K562 (cell line): ENCODE data around the gene C4orf17. TPM values are rescaled to one million over a fixed set of nuclear protein-coding genes. Genes with fewer than 3 reads are reported as not detected.

ENCODE experiments used
- SMAD2 ChIP-seq: fragments of 150-350 bp; IDR thresholded peaks from 2 replicates; pipeline ENCODE4 v1.6.1; 2014; ENCODE audit warnings: low read depth, mild to moderate bottlenecking, low read length
- polyA plus RNA-seq, 8 experiments: library from polyadenylated mRNA; depleted of rRNA in 4 of 8; stranded (reverse) in 5 of 8; unstranded in 3 of 8; fragments of >200 nt; fragmentation: Nextera tagmentation in 2 of 8; fragmentation: Illumina TruSeq in 1 of 8; extraction: Ambion mirVana in 2 of 8; extraction: Trizol in 1 of 8; gene quantifications; 2 replicates each; pipeline versions ENCODE4 v1.2.1 to v1.2.3, GENCODE V29; 2011 to 2014; ENCODE audit warnings: inconsistent platforms in 1 of 8, missing spikeins in 1 of 8
- total RNA-seq, 7 experiments: library from RNA; depleted of rRNA in 6 of 7; stranded (reverse); fragments of >200 nt in 6 of 7; fragmentation: Illumina TruSeq in 2 of 7; extraction: Trizol in 2 of 7; gene quantifications; 2 replicates each; pipeline versions ENCODE4 v1.2.1 to v1.2.3, GENCODE V29; 2011 to 2021; ENCODE audit warnings: low replicate concordance in 1 of 7
- TF ChIP-seq, protein P1 (sequence below): sonication (generic); formaldehyde crosslinking; IDR thresholded peaks from 2 replicates; pipeline ENCODE4 v1.9.0; 2022; ENCODE audit warnings: mild to moderate bottlenecking, missing genetic modification reagents
- TF ChIP-seq, protein P2 (sequence below): fragments of 250-450 bp; sonication (Bioruptor Pico); IDR thresholded peaks from 2 replicates; pipeline ENCODE4 v1.8.0; 2021; ENCODE audit warnings: mild to moderate bottlenecking, moderate library complexity

The C4orf17 gene
- total and polyA plus RNA-seq, 9 of the 15 experiments (the other 6 are each of a cell fraction or from before 2014, with no cell fraction given), result not detected

DNA sequence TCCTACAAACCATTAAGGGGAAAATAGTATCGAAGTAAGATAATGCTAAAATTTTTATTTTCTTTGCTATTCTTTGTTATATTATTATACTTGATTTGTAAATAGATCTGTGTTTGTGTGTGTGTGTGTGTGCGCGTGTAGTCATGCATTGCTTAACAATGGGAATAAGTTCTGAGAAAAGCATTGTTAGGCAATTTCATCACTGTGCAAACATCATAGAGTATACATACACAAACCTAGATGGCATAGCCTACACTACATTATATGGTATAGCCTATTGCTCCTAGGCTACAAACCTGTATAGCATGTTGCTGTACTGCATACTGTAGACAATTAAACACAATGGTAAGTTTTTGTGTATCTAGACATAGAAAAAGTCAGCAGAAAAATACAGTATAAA lies 80.9 kb downstream of the C4orf17 start (continued):
- TF ChIP-seq, protein P1, sequence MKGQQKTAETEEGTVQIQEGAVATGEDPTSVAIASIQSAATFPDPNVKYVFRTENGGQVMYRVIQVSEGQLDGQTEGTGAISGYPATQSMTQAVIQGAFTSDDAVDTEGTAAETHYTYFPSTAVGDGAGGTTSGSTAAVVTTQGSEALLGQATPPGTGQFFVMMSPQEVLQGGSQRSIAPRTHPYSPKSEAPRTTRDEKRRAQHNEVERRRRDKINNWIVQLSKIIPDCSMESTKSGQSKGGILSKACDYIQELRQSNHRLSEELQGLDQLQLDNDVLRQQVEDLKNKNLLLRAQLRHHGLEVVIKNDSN (CRISPR knock-in tag), result no peak
- TF ChIP-seq, protein P2, sequence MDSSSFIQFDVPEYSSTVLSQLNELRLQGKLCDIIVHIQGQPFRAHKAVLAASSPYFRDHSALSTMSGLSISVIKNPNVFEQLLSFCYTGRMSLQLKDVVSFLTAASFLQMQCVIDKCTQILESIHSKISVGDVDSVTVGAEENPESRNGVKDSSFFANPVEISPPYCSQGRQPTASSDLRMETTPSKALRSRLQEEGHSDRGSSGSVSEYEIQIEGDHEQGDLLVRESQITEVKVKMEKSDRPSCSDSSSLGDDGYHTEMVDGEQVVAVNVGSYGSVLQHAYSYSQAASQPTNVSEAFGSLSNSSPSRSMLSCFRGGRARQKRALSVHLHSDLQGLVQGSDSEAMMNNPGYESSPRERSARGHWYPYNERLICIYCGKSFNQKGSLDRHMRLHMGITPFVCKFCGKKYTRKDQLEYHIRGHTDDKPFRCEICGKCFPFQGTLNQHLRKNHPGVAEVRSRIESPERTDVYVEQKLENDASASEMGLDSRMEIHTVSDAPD (CRISPR knock-in tag), result no peak
- TF ChIP-seq SMAD2, result no peak

Other genes starting within 250 kb of the C4orf17 start
- not detected in 2 replicates for gene ADH1A, start 220.0 kb upstream of the C4orf17 start, total RNA-seq (2014; rRNA removed)
- gene ADH1A, start 220.0 kb upstream of the C4orf17 start, total RNA-seq (2014; rRNA removed; fragmentation: Illumina TruSeq; extraction: Trizol), result not detected in 2 replicates
- gene ADH1A, start 220.0 kb upstream of the C4orf17 start, total RNA-seq (2015; rRNA removed; fragmentation: Illumina TruSeq; extraction: Trizol), result not detected in 2 replicates
- not detected in 2 replicates for gene ADH1A, start 220.0 kb upstream of the C4orf17 start, total RNA-seq (2021)
- not detected in 2 replicates for gene ADH1A, start 220.0 kb upstream of the C4orf17 start, polyA plus RNA-seq (2011; rRNA removed)
- gene ADH1A, start 220.0 kb upstream of the C4orf17 start, polyA plus RNA-seq (2014; fragmentation: Illumina TruSeq; extraction: Trizol), result not detected in 2 replicates
- not detected for gene ADH1A, start 220.0 kb upstream of the C4orf17 start, polyA plus RNA-seq (2014; fragmentation: Nextera tagmentation; extraction: Ambion mirVana)
- not detected in 2 replicates for gene ADH1A, start 220.0 kb upstream of the C4orf17 start, polyA plus RNA-seq (2014; rRNA removed)
- gene ADH1B, start 189.6 kb upstream of the C4orf17 start, total RNA-seq (2014; rRNA removed), result not detected in 2 replicates
- gene ADH1B, start 189.6 kb upstream of the C4orf17 start, total RNA-seq (2014; rRNA removed; fragmentation: Illumina TruSeq; extraction: Trizol), result not detected in 2 replicates
- gene ADH1B, start 189.6 kb upstream of the C4orf17 start, total RNA-seq (2015; rRNA removed; fragmentation: Illumina TruSeq; extraction: Trizol), result not detected in 2 replicates
- gene ADH1B, start 189.6 kb upstream of the C4orf17 start, total RNA-seq (2021), result 0.71 and 1.0 TPM in 2 replicates
- gene ADH1B, start 189.6 kb upstream of the C4orf17 start, polyA plus RNA-seq (2011; rRNA removed), result not detected in 2 replicates
- not detected in 2 replicates for gene ADH1B, start 189.6 kb upstream of the C4orf17 start, polyA plus RNA-seq (2014; fragmentation: Illumina TruSeq; extraction: Trizol)
- not detected for gene ADH1B, start 189.6 kb upstream of the C4orf17 start, polyA plus RNA-seq (2014; fragmentation: Nextera tagmentation; extraction: Ambion mirVana)
- gene ADH1B, start 189.6 kb upstream of the C4orf17 start, polyA plus RNA-seq (2014; rRNA removed), result not detected in 2 replicates
- not detected in 2 replicates for gene ADH1C, start 158.3 kb upstream of the C4orf17 start, total RNA-seq (2014; rRNA removed)
- not detected in 2 replicates for gene ADH1C, start 158.3 kb upstream of the C4orf17 start, total RNA-seq (2014; rRNA removed; fragmentation: Illumina TruSeq; extraction: Trizol)
- gene ADH1C, start 158.3 kb upstream of the C4orf17 start, total RNA-seq (2015; rRNA removed; fragmentation: Illumina TruSeq; extraction: Trizol), result not detected in 2 replicates
- gene ADH1C, start 158.3 kb upstream of the C4orf17 start, total RNA-seq (2021), result 0.34 and 0.40 TPM in 2 replicates
- gene ADH1C, start 158.3 kb upstream of the C4orf17 start, polyA plus RNA-seq (2011; rRNA removed), result not detected in 2 replicates
- not detected in 2 replicates for gene ADH1C, start 158.3 kb upstream of the C4orf17 start, polyA plus RNA-seq (2014; fragmentation: Illumina TruSeq; extraction: Trizol)
- not detected for gene ADH1C, start 158.3 kb upstream of the C4orf17 start, polyA plus RNA-seq (2014; fragmentation: Nextera tagmentation; extraction: Ambion mirVana)
- not detected in 2 replicates for gene ADH1C, start 158.3 kb upstream of the C4orf17 start, polyA plus RNA-seq (2014; rRNA removed)
- gene ADH7, start 75.7 kb upstream of the C4orf17 start, total RNA-seq (2014; rRNA removed), result not detected in 2 replicates
- gene ADH7, start 75.7 kb upstream of the C4orf17 start, total RNA-seq (2014; rRNA removed; fragmentation: Illumina TruSeq; extraction: Trizol), result not detected in 2 replicates
- gene ADH7, start 75.7 kb upstream of the C4orf17 start, total RNA-seq (2015; rRNA removed; fragmentation: Illumina TruSeq; extraction: Trizol), result not detected in 2 replicates
- gene ADH7, start 75.7 kb upstream of the C4orf17 start, total RNA-seq (2021), result not detected in 2 replicates
- not detected in 2 replicates for gene ADH7, start 75.7 kb upstream of the C4orf17 start, polyA plus RNA-seq (2011; rRNA removed)
- not detected in 2 replicates for gene ADH7, start 75.7 kb upstream of the C4orf17 start, polyA plus RNA-seq (2014; fragmentation: Illumina TruSeq; extraction: Trizol)
- not detected for gene ADH7, start 75.7 kb upstream of the C4orf17 start, polyA plus RNA-seq (2014; fragmentation: Nextera tagmentation; extraction: Ambion mirVana)
- gene ADH7, start 75.7 kb upstream of the C4orf17 start, polyA plus RNA-seq (2014; rRNA removed), result not detected in 2 replicates
- 9.1 and 9.4 TPM in 2 replicates for gene TRMT10A, start 53.0 kb downstream of the C4orf17 start, total RNA-seq (2014; rRNA removed)
- 12.9 and 14.4 TPM in 2 replicates for gene TRMT10A, start 53.0 kb downstream of the C4orf17 start, total RNA-seq (2014; rRNA removed; fragmentation: Illumina TruSeq; extraction: Trizol)
- 12.6 and 12.7 TPM in 2 replicates for gene TRMT10A, start 53.0 kb downstream of the C4orf17 start, total RNA-seq (2015; rRNA removed; fragmentation: Illumina TruSeq; extraction: Trizol)
- 6.5 and 7.7 TPM in 2 replicates for gene TRMT10A, start 53.0 kb downstream of the C4orf17 start, total RNA-seq (2021)
- gene TRMT10A, start 53.0 kb downstream of the C4orf17 start, polyA plus RNA-seq (2011; rRNA removed), result 7.2 and 9.7 TPM in 2 replicates
- gene TRMT10A, start 53.0 kb downstream of the C4orf17 start, polyA plus RNA-seq (2014; fragmentation: Illumina TruSeq; extraction: Trizol), result 11.1 and 13.8 TPM in 2 replicates
- 10 to 100 TPM; 13.1 to 16.1 TPM for gene TRMT10A, start 53.0 kb downstream of the C4orf17 start, polyA plus RNA-seq (2014; fragmentation: Nextera tagmentation; extraction: Ambion mirVana)
- gene TRMT10A, start 53.0 kb downstream of the C4orf17 start, polyA plus RNA-seq (2014; rRNA removed), result 9.0 and 10.6 TPM in 2 replicates
- gene MTTP, start 63.8 kb downstream of the C4orf17 start, total RNA-seq (2014; rRNA removed), result not detected in 2 replicates
- 0.06 and 0.29 TPM in 2 replicates for gene MTTP, start 63.8 kb downstream of the C4orf17 start, total RNA-seq (2014; rRNA removed; fragmentation: Illumina TruSeq; extraction: Trizol)
- gene MTTP, start 63.8 kb downstream of the C4orf17 start, total RNA-seq (2015; rRNA removed; fragmentation: Illumina TruSeq; extraction: Trizol), result 0.22 TPM in 1 of 2 replicates, not detected in the other
- gene MTTP, start 63.8 kb downstream of the C4orf17 start, total RNA-seq (2021), result 0.04 and 0.40 TPM in 2 replicates
- gene MTTP, start 63.8 kb downstream of the C4orf17 start, polyA plus RNA-seq (2011; rRNA removed), result not detected in 2 replicates
- 0.04 TPM in 1 of 2 replicates, not detected in the other for gene MTTP, start 63.8 kb downstream of the C4orf17 start, polyA plus RNA-seq (2014; fragmentation: Illumina TruSeq; extraction: Trizol)
- gene MTTP, start 63.8 kb downstream of the C4orf17 start, polyA plus RNA-seq (2014; fragmentation: Nextera tagmentation; extraction: Ambion mirVana), result under 1 TPM; 0.01 to 0.03 TPM
- 0.01 TPM in 1 of 2 replicates, not detected in the other for gene MTTP, start 63.8 kb downstream of the C4orf17 start, polyA plus RNA-seq (2014; rRNA removed)
- not detected in 2 replicates for gene C4orf54, start 146.8 kb downstream of the C4orf17 start, total RNA-seq (2014; rRNA removed)
- gene C4orf54, start 146.8 kb downstream of the C4orf17 start, total RNA-seq (2014; rRNA removed; fragmentation: Illumina TruSeq; extraction: Trizol), result not detected in 2 replicates
- gene C4orf54, start 146.8 kb downstream of the C4orf17 start, total RNA-seq (2015; rRNA removed; fragmentation: Illumina TruSeq; extraction: Trizol), result not detected in 2 replicates
- not detected in 2 replicates for gene C4orf54, start 146.8 kb downstream of the C4orf17 start, total RNA-seq (2021)
- not detected in 2 replicates for gene C4orf54, start 146.8 kb downstream of the C4orf17 start, polyA plus RNA-seq (2011; rRNA removed)
- not detected in 2 replicates for gene C4orf54, start 146.8 kb downstream of the C4orf17 start, polyA plus RNA-seq (2014; fragmentation: Illumina TruSeq; extraction: Trizol)
- gene C4orf54, start 146.8 kb downstream of the C4orf17 start, polyA plus RNA-seq (2014; fragmentation: Nextera tagmentation; extraction: Ambion mirVana), result not detected
- not detected in 2 replicates for gene C4orf54, start 146.8 kb downstream of the C4orf17 start, polyA plus RNA-seq (2014; rRNA removed)